GM18861 (cell line): Measurements from ENCODE around the gene OMD.
"Not testable (repeated sequence)": the region's sequence is repeated elsewhere in the genome, so short reads cannot be mapped to it uniquely, and the experiment has no call there.

ENCODE experiments used
- ATAC-seq: cut with Tn5 transposase; IDR thresholded peaks from one replicate; pipeline ENCODE4 v1.9.1; 2021; ENCODE audit not compliant: unreplicated experiment

OMD gene

DNA sequence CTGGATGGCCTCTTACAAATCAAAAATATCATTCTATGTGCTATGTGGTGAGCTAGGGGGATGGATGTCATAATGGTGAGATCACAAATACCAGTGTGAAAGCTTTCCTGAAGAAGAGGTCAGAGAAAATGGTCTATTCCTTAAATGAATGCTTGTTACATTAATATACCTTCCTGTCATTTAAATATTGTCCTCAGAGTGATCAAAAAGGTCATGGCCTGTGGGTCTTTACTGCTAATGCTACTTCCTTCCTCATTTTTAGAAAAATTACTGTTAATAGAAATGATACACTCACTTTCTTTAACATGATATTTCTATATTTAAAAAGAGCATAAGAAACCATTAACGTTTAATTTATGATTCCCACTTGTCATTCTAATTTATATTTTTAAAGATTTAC, 9.7 kb downstream of the OMD start:
- no peak for ATAC-seq

DNA sequence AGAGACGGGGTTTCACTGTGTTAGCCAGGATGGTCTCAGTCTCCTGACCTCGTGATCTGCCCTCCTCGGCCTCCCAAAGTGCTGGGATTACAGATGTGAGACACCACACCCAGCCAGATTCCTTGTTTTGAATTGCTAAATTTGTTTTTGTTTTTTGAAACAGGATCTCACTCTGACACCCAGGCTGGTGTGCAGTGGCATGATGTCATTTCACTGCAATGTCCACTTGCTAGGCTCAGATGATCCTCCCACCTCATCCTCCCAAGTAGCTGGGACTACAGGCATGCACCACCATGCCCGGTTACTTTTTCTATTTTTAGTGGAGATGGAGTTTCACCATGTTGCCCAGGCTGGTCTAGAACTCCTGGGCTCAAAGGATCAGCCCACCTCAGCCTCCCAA, 13.1 kb downstream of the OMD start:
- ATAC-seq = not testable (repeated sequence)

DNA sequence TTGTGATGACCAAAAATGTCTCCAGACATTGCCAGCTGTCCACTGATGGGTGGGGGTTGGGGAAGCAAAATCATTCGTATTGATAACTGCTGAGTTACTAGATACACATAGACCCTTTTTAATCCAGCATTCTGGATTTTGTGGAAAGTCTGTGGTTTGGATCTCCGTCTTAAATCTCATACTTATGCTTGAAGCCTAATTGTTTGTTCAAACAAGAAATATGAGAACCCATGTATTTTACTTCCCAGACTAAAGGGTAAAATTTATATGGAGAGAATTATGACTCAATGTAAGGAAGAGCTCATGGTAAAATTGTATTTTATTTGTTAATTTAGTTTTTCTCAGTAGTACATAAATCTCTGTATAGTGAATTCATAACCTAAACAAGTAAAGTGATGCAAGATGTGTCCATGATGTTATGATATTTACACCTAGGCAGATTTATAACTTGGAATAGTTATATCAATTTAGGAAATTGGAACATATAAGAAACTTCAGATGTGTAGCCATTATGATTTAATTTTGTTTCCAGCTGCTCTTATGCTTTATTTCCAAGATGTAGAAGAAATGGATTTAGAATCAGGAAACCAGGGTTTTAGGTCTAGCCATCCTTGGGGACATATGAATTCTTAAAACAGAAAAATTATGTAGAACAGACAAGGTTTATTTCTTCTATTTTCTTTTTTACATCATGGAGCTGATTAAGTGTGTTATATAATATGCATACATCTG, 15.4 kb downstream of the OMD start:
- ATAC-seq = no peak

DNA sequence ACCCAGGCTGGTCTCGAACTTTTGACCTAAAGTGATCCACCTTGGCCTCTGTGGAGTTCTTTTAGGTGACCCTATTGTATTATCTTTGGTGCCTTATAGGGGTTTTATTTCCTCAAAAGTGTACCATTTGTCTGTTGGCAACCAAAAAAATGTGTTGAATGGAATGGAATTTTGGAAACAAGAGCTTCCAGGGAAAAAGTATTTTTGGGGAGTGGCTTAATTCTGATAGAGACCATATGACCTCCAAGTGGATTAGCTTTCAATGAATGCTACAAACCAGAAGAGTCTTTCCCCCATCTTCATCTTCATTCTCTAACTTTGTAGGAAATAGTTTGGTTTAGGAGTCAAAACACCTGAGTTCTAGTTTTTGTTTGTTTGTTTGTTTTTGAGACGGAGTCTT, 16.5 kb downstream of the OMD start:
- ATAC-seq = no peak

DNA sequence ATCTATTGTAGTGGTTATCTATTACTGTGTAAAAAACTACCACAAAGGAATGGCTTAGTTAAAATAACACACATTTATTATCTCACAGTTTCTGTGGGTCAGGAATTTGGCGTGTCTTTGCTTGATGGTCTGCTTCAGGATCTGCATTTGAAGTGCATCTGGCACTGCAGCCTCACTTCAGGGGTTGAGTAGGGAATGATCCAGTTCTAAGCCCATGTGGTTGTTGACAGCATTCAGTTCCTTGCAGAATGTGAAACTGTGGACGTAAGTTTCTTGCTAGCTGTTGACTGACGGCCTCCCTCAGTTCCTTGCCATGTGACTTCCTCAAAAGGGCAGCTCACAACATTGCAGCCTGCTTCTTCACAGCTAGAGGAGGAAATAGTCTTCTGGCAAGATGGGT, 17.8 kb downstream of the OMD start:
- no peak for ATAC-seq

DNA sequence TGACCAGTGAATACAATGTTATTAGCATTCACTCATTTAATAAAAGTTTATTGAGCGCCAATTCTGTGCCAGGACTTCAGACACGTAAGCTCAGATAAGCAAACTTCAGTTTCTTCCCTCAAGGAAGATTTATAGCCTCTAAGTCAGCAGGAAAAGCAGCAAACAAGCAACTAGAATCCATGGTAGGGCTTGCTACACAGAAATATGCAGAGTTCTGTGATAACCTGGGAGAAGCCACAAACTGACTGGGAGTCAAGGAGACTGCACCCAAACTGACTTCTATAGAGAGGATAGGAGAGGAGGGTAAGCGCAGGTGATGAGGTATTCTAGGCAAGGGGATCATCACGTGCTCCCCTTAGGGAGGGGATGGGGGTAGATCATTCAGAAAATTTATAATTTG, 18.5 kb downstream of the OMD start:
- no peak for ATAC-seq

DNA sequence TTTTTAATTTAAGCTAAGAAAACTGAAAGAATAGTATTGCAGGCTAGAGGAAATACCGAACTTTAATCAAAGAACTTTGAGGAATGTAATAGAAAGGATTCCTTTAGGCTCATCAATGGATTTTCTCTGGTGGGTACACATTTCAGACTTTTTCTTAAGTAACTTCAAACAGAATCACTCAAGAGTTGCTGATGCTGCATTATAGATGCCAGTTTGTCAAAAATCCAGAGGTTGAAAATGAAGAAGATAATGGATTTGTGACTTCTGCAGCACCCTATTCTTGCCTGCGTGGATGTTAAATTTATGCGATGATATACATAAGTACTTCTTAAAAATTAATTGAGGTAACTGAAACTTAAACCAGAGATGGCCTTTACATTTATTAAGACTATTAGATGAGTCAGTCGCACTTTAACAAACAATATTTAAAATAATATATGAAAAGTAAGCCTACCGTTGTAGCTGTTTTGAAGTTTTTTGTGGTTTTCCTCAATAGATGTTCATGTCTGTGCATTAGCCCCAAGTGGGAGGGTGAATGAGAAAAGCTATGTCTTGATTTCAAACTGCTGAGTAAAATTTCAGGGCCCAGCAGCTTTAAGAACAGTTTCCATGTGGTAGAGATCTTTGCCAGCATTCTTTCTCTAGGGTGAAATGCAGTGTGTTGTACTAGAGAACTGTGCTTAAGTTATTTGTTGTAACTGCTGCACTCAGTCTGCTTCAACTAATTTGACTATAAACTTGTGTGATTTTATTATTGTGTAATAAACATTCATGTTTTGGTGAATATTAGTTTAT, 20.0 kb downstream of the OMD start, which contains the start of gene OGN:
Gene OGN, minus strand, starts transcription at position 537 of the 795 bp plus-strand sequence. CDS start 1,171 bp downstream, outside the sequence.
- ATAC-seq = no peak

DNA sequence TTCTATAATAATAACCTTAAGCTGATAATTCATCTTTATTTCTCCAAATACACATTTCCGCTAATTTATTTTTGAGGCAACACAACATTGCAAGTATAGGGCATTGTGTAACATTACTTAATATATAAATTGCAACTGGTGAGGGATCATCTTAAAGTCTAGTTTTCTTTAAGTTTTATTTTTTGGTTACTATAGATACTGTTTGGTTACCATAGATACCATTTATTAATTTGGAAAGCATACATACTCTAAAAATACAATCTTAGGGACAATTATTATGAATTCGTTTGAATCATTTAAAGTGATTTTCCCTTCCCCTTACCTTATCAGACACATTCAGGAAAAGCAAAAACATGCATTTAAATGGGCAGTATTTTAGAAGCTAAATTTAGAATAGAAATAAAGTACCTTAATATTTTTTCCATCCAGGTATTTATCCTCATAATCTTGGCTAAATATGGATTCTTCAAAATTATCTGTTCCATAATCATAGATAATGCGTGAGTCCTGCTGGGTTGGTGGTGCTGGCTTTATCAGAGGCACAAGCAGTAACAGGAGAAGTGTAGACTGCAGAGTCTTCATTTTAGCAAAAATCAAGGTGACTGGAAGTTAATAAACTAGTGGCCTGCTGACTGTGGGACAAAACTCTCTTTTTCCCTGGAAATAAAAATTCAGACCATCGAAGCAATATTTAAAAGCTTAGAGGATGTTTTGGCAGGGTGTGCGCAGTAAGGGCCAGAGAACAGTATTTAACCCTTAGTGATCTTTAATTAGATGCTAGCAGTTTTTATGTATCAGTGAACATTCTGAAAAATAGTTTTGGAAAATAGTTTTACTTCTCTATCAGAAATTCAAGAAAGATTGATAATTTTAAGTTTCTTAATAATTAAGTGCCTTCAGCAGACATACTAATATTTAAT, 21.2 kb downstream of the OMD start:
- ATAC-seq = no peak

DNA sequence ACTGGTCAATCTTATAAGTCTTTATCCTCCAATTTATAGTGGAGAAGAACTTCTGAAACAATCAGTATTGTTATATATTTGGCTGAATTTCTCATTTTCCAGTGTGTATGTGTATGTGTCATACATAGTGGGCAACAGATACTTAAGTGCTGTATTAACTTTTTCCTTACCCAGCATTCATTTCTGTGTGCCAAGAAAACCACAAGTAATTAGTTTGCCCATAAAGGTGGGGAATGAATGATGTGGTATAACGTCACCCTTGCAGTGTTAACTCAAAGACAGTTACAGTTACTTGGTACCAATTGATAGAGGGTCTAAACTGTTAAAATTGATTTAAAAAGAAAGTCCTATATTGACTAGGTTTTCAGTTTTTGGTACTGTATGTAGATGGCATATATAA, 21.9 kb downstream of the OMD start:
- ATAC-seq = no peak

DNA sequence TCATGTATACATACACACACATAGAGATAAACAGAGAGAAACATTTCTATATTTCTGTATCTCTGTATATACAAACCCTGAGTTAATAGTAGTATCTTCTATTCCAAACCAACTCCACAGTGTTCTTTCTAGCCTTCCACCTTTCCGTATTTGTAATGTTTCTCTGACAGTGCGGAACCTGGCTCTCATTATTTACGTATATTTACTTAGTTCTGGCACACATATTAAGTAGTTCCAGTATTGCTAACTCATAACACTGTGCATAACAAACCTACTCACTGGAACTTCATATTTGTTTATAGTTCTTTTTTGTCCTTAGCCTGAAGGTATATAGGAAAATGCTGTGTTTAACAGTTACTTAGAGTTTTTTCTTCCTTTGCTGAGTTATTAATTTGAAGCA, 26.4 kb downstream of the OMD start:
- ATAC-seq = no peak

DNA sequence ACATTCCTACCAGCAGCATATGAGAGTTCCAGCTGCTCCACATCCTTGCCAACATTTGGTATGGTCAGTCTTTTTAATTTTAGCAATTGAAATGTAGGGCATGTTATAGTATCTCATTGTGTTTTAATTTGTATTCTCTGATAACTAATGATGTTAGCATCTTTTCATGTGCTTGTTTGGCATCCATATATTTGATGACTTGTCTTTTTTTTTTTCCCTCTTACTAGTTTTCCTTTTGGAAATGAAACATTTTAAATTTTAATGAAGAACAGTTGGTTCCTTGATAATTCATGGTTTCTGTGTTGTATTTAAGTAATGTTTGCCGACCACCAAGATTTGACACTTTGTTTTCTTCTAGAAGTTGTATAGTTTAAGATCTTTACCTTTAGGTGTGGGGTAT, 28.7 kb downstream of the OMD start:
- ATAC-seq = no peak

DNA sequence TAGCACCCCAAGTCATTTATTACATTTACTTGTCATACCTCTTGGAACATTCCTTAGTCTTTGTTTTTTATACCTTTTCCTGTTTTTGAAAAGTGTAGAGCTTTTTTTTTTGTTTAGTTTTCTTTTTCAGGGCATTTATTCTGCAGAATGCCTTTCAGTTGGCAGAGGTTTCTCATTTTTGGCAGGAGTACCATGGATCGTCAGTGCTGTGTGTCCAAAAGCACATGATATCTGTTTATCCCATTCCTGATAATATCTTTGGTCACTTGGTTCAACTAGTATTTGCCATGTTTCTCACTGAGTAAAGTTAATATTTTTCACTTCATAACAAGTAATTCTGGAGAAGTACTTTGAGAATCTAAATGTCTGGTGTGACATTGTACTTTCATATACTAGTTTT, 30.6 kb downstream of the OMD start:
- ATAC-seq = no peak

DNA sequence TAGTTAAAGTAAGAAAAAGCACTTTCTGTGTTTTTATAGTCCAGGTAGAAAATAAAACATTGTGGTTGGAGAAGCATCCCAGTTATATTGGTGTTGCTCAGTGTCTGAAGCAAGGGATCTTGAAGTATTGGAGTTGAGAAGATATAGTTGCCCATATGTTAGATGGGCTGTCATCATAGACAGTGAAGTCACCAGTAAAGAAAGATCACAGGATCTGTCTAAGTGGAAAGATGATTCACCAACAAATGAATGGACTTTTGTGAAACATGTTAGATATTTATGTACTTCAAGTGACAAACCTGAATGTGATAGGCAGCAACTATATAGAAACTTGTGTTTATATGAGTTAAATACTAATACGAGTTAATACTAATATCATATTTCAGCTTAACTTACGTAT, 31.6 kb downstream of the OMD start:
- no peak for ATAC-seq

DNA sequence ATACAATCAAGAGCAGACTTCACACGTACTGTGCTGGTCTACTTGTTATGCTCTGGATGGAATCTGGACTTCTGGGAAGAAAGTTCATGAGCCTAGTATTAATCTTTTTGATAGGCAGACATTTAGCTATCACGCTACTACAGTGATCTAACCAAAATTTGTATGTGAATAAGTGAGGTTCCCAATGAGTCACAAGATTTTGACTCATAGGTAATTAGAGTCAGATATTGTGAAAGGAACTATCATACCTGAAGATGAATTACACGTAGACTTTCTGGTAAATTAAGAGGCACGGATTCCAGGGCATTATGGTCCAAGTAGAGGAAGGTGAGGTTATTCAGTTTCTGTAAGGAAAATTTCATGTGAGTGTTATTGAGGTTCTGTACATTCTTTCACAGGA, 38.3 kb downstream of the OMD start:
- no peak for ATAC-seq

DNA sequence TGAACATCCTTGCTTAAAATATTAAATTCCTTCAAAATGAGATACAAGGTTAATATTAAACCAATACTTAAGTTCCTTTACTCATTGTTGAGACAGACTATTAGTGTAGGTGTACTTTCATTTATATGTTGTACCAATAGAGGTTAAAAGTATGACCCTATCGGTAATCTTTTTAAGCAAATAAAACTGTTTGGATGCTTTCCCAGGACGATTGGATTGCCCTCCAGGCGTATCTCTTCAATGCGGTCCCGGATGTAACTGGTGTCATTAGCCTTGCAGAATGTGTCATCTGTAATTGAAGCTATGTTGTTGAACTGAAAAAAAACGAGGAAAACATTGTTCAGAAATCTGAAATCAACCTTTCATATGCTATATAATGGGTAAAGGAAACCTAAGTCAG, 38.8 kb downstream of the OMD start:
- ATAC-seq = no peak

DNA sequence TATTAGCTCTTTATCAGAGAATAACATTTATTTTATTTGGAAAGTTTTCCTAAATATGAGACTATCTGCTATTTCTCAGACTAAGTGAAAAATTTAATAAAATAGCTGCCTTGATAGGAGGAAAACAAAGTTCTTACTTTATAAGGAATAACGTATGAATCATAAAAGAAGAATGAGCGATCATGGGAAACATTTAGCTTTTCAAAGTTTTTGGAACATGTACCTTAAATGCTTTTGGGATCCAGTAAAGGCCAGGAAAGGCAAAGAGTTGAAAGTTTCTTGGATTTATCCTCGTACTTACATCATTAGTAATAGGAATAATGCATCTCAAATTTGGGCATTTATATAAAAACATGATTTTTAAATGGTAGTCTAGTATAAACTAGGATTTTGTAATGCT, 39.3 kb downstream of the OMD start:
- no peak for ATAC-seq

DNA sequence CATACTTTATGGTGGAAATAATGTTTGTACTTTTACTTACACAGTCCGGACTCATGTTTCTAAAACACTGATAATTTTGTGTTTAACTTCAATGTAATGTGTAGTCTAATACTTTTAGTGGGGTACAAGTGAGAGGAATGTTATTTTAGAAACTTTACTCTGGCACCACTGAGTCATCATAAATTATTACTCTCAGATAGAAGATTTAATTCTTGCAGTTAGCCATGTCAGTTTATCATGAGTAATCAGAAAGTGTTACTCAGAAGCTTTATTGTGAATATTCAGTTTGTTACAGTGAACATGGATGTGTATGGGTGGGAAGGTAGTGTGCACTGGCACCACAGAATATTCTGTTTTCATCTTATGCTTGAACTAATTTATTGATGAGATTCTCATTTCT, 39.9 kb downstream of the OMD start:
- ATAC-seq = no peak

DNA sequence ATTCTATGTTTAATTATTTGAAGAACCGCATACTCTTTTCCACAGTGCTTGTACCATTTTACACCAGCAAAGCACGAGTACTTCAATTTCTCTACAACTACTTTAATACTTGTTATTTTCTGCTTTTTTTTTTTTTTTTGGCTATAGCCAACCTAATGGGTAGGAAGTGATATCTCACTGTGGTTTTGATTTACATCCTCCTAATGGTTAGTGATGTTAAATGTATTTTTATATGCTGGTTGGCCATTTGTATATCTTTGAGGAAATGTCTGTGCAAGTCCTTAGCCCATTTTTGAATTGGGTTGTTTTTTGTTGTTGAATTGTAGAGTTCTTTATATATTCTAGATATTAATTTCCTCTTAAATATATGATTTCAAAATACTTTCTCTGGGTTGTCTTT, 42.5 kb downstream of the OMD start:
- no peak for ATAC-seq

DNA sequence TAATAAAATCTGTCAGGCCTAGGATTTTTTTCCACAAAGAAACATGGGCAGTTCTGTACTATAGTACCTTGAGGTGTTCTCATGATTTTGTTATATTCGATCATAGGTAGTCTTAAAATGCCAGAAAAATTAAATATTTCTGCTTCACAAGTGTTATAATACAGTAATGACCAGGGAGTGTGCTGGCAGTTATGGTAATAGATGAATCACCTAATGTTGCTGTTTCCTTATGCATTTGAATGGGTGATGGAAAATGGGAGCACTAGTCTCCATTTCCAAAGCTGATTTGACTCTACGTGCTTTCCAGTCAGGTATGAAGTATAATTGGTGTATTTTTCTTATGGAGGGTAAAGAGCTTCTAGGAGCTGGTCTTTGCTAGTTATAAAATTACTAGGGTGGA, 43.7 kb downstream of the OMD start:
- no peak for ATAC-seq

DNA sequence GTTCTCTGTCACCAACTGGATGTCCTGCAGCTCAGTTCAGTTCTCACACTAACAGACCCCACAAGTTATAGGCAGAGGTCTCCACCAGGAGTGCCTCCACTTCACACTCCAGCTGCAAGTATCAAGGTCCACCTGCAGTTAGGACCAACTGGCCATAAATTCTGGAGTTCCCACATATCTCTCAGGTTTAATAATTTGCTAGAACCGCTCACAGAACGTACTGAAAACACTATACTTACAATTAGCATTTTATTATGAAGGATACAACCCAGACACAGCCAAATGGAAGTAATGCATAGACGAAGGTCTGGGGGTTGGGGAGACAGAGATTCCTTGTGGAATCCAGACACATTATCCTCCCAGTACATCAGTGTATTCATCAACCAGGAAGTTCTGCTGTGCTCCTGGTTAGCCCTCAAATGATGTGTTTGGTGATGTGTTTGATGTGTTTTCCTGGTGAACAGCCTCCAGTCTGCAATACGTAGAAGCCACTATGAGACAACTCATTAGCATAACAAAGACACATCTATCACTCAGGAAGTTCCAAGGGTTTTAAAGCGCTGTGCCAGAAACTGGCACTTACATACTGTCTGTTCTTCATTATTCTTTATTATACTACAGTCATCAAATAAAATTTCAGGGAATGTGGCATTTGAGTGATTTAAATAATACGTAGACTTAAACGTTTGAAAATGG, 45.3 kb downstream of the OMD start:
- ATAC-seq = no peak

DNA sequence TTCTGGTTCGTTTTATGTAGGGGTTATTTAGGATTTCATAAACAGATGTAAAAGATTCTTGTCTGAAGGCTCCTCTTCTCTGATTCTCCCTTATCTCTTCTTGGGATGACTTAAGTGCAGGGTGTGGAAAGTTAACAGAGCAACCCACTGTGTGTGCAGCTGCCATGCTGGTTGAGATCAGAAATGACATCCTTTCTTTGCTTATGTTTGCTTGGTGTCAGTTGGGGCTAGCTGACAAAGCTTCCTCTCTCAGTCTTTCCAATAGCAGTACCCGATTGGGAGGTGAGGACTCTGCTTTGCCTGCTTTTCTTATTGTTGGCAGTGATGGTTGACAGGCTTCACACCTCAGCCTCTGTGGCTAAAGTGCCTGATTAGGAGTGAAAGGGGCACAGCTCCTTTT, 46.4 kb downstream of the OMD start:
- ATAC-seq = no peak
